CD4-positive, alpha-beta T cell treated with Interleukin-2 at 100 ng/mL for 4 hours (primary cell): ENCODE results near the gene CDS2.
A peak's percentile ranks its signal among the peaks of the same experiment; 100 is the strongest.
"Not testable (repeated sequence)": the region's sequence is repeated elsewhere in the genome, so short reads cannot be mapped to it uniquely, and the experiment has no call there.

Source experiments
- DNase-seq: peaks from one replicate; pipeline ENCODE4 v3.0.0-alpha.2; 2020; ENCODE audit warnings: low spot score

CDS2 gene

DNA sequence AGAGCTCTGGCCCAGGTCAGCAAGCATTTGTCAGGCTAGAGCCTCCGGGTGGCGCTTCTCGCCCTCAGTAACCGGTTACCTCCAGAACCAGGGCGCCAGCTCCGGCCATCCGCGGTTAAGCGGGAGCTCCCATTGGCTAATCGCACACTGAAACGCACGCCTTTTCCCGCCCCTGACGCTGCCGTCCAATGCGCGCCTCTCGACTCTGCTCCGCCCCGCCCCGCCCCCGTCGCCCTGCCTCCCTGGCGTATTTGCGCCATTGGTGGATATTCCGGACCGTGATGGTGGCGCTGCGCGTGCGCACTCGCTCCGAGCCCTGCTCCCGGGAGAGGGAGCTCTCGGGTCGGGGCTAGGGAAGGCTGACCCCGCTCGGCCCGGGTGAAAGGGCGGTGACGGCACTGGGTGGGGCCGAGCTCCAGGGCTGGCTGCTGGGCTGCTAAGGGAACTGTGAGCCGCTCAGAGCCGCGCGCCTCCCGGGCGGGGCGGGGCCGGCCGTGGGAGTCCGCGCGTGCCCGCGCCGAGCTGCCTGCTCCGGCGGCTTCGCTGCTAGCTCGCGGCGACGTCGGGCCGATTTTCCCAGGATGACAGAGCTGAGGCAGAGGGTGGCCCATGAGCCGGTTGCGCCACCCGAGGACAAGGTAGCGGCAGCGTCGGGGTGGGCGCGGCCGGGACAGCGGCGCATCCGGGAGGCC lies at the start of gene CDS2:
TSS of gene CDS2 (plus strand) at position 497 of the 692 bp plus-strand sequence. CDS start at position 582, 85 bp downstream.
- DNase-seq: peak; percentile 100

GRCh38 chr20:5077761-5078387 lies 48.9 kb upstream of the CDS2 start:
- DNase-seq: peak; percentile 43

GRCh38 chr20:5078399-5078958 lies 48.3 kb upstream of the CDS2 start:
- DNase-seq: peak; percentile 88

GRCh38 chr20:5080384-5080877 lies 46.4 kb upstream of the CDS2 start:
- DNase-seq: peak; percentile 19

DNA sequence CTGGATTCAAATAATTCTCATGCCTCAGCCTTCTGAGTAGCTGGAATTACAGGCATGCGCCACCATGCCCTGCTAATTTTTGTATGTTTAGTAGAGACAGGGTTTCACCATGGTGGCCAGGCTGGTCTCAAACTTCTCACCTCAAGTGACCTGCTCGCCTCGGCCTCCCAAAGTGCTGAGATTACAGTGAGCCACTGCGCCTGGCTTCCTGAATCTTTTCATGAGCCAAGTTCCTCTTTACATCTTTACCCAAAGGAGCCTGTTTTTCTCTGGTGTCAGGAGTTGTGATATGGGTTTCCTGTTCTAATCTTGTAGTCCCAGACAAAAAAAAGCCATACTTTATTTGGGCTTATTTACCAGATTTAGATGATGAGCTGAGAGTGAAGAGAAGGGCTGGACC lies 41.4 kb upstream of the CDS2 start:
- no peak for DNase-seq

DNA sequence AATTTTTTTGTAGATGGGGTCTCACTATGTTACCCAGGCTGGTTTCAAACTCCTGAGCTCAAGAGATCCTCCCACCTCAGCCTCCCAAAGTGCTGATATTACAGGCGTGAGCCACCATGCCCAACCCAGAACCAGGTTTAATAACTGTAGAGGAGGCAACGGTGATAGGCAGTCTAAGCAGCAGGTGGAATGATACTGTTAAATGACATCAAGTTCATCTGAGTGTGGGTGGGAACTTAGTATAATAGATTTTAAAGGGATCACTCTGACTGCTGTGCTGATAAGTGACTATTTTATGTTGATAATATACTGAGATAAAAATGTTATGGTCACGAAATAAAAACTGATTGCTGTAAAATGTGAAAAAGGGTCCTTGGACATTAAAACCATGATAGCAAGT lies 38.1 kb upstream of the CDS2 start:
- no peak for DNase-seq

GRCh38 chr20:5090191-5090590 lies 36.6 kb upstream of the CDS2 start:
- peak; percentile 27 for DNase-seq

DNA sequence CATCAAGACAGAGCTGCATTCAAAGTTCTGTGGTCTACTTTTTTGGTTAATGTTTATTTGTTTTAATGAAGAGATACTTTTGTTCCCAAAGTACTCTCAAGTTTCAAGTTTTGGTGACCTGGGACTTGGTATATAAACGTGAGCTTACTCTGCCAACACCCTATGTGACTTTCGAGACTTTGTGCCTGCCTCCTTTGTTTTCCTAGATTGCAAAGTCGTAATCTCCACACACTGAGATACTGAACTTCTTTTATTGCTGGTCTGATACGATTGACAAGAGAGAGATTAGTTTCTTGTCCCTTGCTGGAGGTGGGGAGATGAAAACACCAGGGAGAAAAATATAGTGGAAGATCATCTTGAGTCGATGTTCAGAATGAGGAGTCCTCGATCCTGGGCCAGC lies 34.9 kb upstream of the CDS2 start:
- DNase-seq: no peak

GRCh38 chr20:5092765-5093339 lies 34.0 kb upstream of the CDS2 start:
- DNase-seq: no peak

DNA sequence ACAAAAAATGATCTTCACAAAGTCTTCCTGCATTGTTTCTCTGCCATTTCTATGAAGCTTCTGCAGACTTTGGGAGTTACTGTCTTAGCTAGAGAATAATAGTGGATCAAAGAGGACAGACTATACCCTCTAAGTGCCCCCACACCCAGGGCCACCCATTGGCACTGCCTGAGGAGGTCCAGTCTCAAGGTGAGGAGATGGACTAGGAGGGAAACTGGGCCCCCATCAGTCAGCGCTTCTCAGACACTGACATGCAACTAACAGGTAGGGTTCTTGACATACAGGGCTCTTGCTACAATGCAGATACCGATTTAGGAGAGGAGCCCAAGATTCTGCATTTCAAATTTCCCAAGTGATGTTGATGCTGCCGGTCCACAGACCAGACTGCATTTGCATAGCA lies 31.4 kb upstream of the CDS2 start:
- no peak for DNase-seq

- DNase-seq: no peak
Observed at GRCh38 chr20:5095931-5096330, 30.9 kb upstream of the CDS2 start.

DNA sequence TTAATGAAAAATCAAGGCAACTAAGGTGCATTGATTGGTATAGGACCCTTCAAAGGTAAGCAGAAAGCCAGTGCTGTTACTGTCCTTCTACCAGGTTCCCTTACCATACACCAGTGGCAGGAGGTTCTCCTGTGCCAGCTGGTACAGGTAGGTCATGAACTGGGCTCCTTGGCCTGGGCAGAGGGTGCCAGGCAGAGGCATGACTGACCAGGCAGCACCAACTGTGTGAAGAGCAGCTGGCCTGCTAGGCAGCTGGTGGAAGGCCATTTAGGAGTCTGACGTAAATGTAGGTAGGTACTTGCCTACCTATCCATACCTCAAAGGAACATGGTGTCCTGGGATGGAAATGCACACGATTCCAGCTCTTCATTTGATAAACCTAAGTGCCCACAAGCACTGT lies 30.3 kb upstream of the CDS2 start:
- DNase-seq: no peak

DNA sequence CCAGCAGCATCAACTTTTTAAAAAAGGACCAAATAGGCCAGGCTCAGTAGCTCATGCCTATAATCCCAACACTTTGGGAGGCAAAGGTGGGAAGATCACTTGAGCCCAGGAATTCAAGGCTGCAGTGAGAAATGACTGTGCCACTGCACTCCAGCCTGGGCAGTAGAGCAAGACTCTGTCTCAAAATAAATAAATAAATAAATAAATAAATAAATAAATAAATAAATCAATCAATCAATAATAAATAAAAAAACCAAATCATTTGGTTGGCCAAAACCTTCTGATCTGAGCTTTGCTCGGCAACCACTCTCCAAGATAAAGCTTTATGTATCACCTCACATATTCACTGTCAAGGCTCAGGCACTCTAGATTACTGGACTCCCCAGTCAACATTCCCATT lies 27.8 kb upstream of the CDS2 start:
- not testable (repeated sequence) for DNase-seq

- DNase-seq: not testable (repeated sequence)
Observed at GRCh38 chr20:5099909-5100308, 26.9 kb upstream of the CDS2 start.

GRCh38 chr20:5100684-5101347 lies 26.0 kb upstream of the CDS2 start:
- DNase-seq: peak; percentile 81

DNA sequence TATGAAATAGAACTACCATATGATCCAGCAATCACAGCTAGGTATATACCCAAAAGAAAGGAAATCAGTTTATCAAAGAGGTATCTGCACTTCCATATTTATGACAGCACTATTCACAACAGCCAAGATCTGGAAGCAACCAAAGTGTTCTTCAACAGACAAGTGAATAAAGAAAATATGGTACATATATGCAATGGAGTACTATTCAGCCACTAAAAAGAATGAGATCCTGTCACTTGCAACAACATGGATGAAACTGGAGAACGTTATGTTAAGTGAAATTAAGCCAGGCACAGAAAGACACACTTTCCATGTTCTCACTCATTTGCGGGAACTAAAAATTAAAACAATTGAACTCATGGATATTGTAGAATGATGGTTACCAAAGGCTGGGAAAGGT lies 22.3 kb upstream of the CDS2 start:
- DNase-seq: no peak

- no peak for DNase-seq
Observed at GRCh38 chr20:5109276-5109675, 17.5 kb upstream of the CDS2 start.

GRCh38 chr20:5113615-5113986 lies 13.2 kb upstream of the CDS2 start:
- DNase-seq: no peak

- DNase-seq: no peak
Observed at GRCh38 chr20:5114403-5114802, 12.4 kb upstream of the CDS2 start.

DNA sequence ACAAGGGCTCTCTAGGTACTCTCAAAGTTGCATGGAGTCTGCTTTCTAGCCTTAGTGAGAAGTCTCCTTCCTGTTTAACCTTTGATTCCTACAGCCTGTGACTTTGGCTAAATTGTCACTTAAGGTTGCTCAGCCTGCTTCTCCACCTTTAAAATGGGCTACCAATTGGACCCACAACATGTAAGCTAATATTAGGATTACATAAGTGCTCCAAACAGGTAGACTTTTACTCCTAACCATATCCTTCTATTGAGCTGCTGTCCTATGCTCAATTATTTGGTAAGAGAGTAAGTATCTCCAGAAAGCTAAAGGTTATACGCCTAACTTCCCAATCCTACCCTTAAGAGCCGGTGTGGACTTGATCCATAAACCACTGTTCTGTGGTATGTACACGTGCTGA lies 9.9 kb upstream of the CDS2 start:
- no peak for DNase-seq

DNA sequence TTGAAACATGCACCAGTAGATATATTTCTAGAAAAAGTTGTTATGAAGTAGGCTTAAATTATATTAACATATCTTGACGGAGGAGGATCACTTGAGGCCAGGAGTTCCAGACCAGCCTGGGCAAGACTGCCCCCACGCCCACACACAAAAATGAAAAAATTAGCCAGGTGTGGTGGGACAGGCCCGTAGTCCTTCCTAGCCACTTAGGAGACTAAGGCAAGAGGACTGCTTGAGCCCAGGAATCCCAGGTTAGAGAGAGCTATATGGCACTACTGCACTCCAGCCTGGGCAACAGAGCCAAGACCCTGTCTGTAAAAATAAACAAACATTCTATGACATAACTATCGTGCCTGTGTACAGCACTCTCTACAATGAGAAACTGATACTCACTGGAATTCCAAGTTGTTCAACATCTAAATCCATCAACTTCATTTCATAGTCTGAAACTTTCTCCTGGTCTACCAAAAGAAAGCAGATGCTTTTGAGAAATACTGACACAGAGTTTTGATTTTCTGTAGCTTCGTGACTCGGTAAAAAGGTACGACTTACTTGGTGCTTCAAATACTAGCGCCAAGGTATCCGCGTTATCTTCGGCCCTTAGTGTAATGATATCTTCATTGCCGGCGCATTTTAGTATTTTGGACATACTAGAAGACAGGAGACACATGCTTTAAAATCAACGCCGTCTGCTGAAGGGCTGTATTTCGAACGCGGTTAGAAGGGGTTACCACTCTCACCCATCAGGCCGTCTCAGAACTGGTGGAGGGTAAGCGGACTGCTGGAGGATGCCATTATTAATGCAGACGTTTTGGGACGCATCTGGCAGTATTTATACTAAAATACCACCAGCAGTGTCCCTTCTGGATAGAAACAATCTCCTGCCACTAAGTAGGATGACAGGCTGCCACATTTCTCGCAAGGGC lies 8.3 kb upstream of the CDS2 start:
- no peak for DNase-seq

DNA sequence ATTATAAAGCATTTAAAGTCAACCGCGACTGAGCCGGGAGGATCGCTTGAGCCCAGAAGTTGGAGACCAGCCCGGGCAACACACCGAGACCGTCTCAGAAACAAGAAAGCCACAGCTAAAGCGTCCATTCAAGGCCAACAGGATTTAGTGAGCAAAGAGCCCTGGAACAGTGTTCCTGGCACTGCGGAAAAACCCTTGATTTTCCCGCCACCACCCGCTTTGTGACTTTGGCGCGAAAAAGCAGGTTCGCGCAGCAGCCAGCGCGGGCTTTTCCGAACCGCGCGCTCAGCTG lies 7.7 kb upstream of the CDS2 start:
- no peak for DNase-seq
